H1 (cell line): Measurements from ENCODE around the gene LRRC41. TPM values are rescaled to one million over a fixed set of nuclear protein-coding genes. Genes with fewer than 3 reads are reported as not detected.

Experiments used
- MAFK ChIP-seq: IDR thresholded peaks from 2 replicates; pipeline ENCODE4 v1.6.1; 2012; ENCODE audit warnings: low read depth, mild to moderate bottlenecking, improper control_type of control experiment, low read length
- polyA plus RNA-seq, 7 experiments: library from polyadenylated mRNA; depleted of rRNA in 3 of 7; stranded (reverse) in 5 of 7; unstranded in 2 of 7; fragments of >200 nt in 5 of 7; fragments of 200-250 nt in 2 of 7; gene quantifications; 1 replicate in 5 of 7; 2 replicates in 1 of 7; 4 replicates in 1 of 7; pipeline versions ENCODE4 v1.2.1 to v1.2.3, GENCODE V29; 2011 to 2013; ENCODE audit warnings: missing spikeins in 2 of 7, mixed read lengths in 2 of 7
- total RNA-seq: library from RNA; stranded (reverse); fragmentation: NEBNext Ultra II Directional; extraction: Animal tissue kit (Norgen Biotek cat#: 25700); gene quantifications from 2 replicates; pipeline ENCODE4 v1.2.1, GENCODE V29; 2021
- TF ChIP-seq, protein P1 (sequence below), 3 experiments: IDR thresholded peaks; 1 replicate in 2 of 3; 2 replicates in 1 of 3; pipeline versions ENCODE4 v1.5.1 to v1.6.1; 2011; ENCODE audit warnings: low read length in 3 of 3, mild to moderate bottlenecking in 3 of 3, inconsistent platforms in 2 of 3, low read depth in 1 of 3, moderate library complexity in 1 of 3; ENCODE audit not compliant: insufficient read depth in 1 of 3; ENCODE audit errors: control extremely low read depth in 1 of 3
- TF ChIP-seq, protein P2 (sequence below): IDR thresholded peaks from 2 replicates; pipeline ENCODE4 v1.6.1; 2012; ENCODE audit warnings: inconsistent platforms
- TF ChIP-seq, protein P3 (sequence below): IDR thresholded peaks from 2 replicates; pipeline ENCODE4 v1.6.1; 2012; ENCODE audit warnings: low read length, inconsistent platforms

The LRRC41 gene
- total and polyA plus RNA-seq, 2 of the 8 experiments (the other 6 are each of a cell fraction or from before 2014, with no cell fraction given), result 36.8 to 51.2 TPM

DNA sequence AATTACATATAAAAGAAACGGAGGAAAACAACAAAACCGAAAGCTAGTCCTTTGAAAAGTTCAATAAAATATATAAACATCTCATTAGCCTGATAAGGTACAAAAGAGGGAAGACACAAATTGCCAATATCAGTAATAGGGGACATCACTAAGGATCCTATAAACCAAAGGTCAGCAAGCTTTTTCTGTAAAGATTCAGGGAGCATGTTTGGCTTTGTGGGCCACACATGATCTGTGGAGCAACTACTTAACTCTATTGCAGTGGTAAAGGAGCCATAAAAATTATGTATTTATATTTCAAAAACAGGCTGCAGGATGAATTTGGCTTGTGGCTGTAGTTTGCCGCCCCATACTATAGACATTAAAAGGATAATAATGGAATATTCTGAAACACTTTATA is 31.7 kb upstream of the LRRC41 start (continued):
- TF ChIP-seq, protein P1, sequence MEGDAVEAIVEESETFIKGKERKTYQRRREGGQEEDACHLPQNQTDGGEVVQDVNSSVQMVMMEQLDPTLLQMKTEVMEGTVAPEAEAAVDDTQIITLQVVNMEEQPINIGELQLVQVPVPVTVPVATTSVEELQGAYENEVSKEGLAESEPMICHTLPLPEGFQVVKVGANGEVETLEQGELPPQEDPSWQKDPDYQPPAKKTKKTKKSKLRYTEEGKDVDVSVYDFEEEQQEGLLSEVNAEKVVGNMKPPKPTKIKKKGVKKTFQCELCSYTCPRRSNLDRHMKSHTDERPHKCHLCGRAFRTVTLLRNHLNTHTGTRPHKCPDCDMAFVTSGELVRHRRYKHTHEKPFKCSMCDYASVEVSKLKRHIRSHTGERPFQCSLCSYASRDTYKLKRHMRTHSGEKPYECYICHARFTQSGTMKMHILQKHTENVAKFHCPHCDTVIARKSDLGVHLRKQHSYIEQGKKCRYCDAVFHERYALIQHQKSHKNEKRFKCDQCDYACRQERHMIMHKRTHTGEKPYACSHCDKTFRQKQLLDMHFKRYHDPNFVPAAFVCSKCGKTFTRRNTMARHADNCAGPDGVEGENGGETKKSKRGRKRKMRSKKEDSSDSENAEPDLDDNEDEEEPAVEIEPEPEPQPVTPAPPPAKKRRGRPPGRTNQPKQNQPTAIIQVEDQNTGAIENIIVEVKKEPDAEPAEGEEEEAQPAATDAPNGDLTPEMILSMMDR (IDR thresholded peaks at IDR 0.05; ENCODE audit: control extremely low read depth in 1 of 3, insufficient read depth in 1 of 3, low read depth in 1 of 3, low read length in 3 of 3), result no peak
- TF ChIP-seq, protein P2, sequence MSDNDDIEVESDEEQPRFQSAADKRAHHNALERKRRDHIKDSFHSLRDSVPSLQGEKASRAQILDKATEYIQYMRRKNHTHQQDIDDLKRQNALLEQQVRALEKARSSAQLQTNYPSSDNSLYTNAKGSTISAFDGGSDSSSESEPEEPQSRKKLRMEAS, result no peak
- TF ChIP-seq, protein P3, sequence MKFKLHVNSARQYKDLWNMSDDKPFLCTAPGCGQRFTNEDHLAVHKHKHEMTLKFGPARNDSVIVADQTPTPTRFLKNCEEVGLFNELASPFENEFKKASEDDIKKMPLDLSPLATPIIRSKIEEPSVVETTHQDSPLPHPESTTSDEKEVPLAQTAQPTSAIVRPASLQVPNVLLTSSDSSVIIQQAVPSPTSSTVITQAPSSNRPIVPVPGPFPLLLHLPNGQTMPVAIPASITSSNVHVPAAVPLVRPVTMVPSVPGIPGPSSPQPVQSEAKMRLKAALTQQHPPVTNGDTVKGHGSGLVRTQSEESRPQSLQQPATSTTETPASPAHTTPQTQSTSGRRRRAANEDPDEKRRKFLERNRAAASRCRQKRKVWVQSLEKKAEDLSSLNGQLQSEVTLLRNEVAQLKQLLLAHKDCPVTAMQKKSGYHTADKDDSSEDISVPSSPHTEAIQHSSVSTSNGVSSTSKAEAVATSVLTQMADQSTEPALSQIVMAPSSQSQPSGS, result no peak
- TF ChIP-seq MAFK, result no peak
- TF ChIP-seq, all 59 proteins: peak for 0
